B cell (primary cell): ENCODE measurements around the gene PSD. TPM values are rescaled to one million over a fixed set of nuclear protein-coding genes. Genes with fewer than 3 reads are reported as not detected.

ENCODE experiments used
- ATAC-seq: fragments of 200-7000 bp; cut with Tn5 transposase; one replicate; pipeline ENCODE4 v1.10.0; 2021; ENCODE audit warnings: low read depth, mild to moderate bottlenecking, moderate number of reproducible peaks, moderate library complexity
- CTCF ChIA-PET: fragments of 350-600 bp; sonication (Branson Sonifier 250); formaldehyde crosslinking; loops from one replicate; lab custom pipeline; 2021; ENCODE audit warnings: antibody characterized with exemption, inconsistent platforms; lab: Charles Lee
- POLR2A ChIA-PET: fragments of 350-600 bp; sonication (Branson Sonifier 250); formaldehyde crosslinking; loops from one replicate; lab custom pipeline; 2021; ENCODE audit warnings: antibody characterized with exemption; lab: Charles Lee
- DNase-seq: peaks from one replicate; pipeline ENCODE4 v3.0.0; 2013
- H2AFZ ChIP-seq: 2 replicates; pipeline ENCODE4 v1.6.1; 2012; ENCODE audit warnings: mild to moderate bottlenecking, low read depth, low read length; ENCODE audit not compliant: insufficient read depth, poor library complexity, severe bottlenecking
- H3K27ac ChIP-seq, 2 donors: 1 replicate in 1 of 2; 2 replicates in 1 of 2; pipeline ENCODE4 v1.5.1; 2012 to 2013; ENCODE audit warnings: low read length in 2 of 2, mild to moderate bottlenecking in 2 of 2, moderate library complexity in 1 of 2
- H3K27me3 ChIP-seq, 4 experiments: fragments of 200-600 bp in 1 of 4; sonication (generic) in 1 of 4; replicated peaks in 1 of 4; 1 replicate in 2 of 4; 2 replicates in 2 of 4; pipeline versions ENCODE4 v1.6.1 to v1.7.0; 2013 to 2016; ENCODE audit warnings: low read length in 3 of 4, mild to moderate bottlenecking in 2 of 4, mixed read lengths in 1 of 4, moderate library complexity in 1 of 4; ENCODE audit not compliant: insufficient read depth in 4 of 4, control insufficient read depth in 3 of 4; ENCODE audit errors: control extremely low read depth in 1 of 4
- H3K36me3 ChIP-seq, 2 experiments: replicated peaks in 1 of 2; 1 replicate in 1 of 2; 2 replicates in 1 of 2; pipeline versions ENCODE4 v1.6.1 to v1.7.1; 2013; ENCODE audit warnings: low read length in 1 of 2; ENCODE audit not compliant: insufficient read depth in 2 of 2, control insufficient read depth in 1 of 2; ENCODE audit errors: control extremely low read depth in 1 of 2, extremely low read depth in 1 of 2
- H3K4me1 ChIP-seq, 2 donors: fragments of 200-600 bp in 1 of 2; sonication (generic) in 1 of 2; 1 replicate in 1 of 2; 2 replicates in 1 of 2; pipeline versions ENCODE4 v1.5.1 to v1.6.1; 2013 to 2017; ENCODE audit warnings: low read length in 2 of 2; ENCODE audit not compliant: control insufficient read depth in 2 of 2, insufficient read depth in 2 of 2
- H3K4me2 ChIP-seq: replicated peaks from 2 replicates; pipeline ENCODE3; 2012; ENCODE audit warnings: mild to moderate bottlenecking, low read depth, low read length; ENCODE audit not compliant: poor library complexity, severe bottlenecking
- H3K4me3 ChIP-seq, 5 experiments: fragments of 200-600 bp in 1 of 5; sonication (generic) in 1 of 5; 1 replicate in 3 of 5; 2 replicates in 2 of 5; pipeline versions ENCODE4 v1.5.1 to v1.7.0; 2011 to 2016; ENCODE audit warnings: low read length in 4 of 5, mild to moderate bottlenecking in 4 of 5, low read depth in 2 of 5, control low read depth in 1 of 5, moderate library complexity in 1 of 5; ENCODE audit not compliant: insufficient read depth in 1 of 5; ENCODE audit errors: control extremely low read depth in 1 of 5, extremely low read depth in 1 of 5
- H3K79me2 ChIP-seq: fragments of 200-600 bp; sonication (generic); one replicate; pipeline ENCODE4 v1.6.0; 2016; ENCODE audit warnings: low read length; ENCODE audit not compliant: control insufficient read depth, insufficient read depth
- H3K9ac ChIP-seq: fragments of 200-600 bp; sonication (generic); 2 replicates; pipeline ENCODE4 v1.6.1; 2017; ENCODE audit warnings: mild to moderate bottlenecking, low read length, moderate library complexity
- H3K9me3 ChIP-seq, 3 donors: one replicate each; pipeline versions ENCODE4 v1.6.1 to v1.7.1; 2013; ENCODE audit warnings: low read length in 2 of 3; ENCODE audit not compliant: control insufficient read depth in 2 of 3, insufficient read depth in 1 of 3; ENCODE audit errors: control extremely low read depth in 1 of 3
- H4K20me1 ChIP-seq: 2 replicates; pipeline ENCODE4 v1.6.0; 2012; ENCODE audit warnings: mild to moderate bottlenecking, low read length; ENCODE audit not compliant: insufficient read depth, control insufficient read depth, poor library complexity, severe bottlenecking
- H3K27ac Mint-ChIP-seq: one replicate; pipeline ENCODE4 v1.8.0; 2021; ENCODE audit warnings: mixed read lengths
- H3K27me3 Mint-ChIP-seq: one replicate; pipeline ENCODE4 v1.8.0; 2021; ENCODE audit warnings: mixed read lengths
- H3K4me1 Mint-ChIP-seq: one replicate; pipeline ENCODE4 v1.8.0; 2021; ENCODE audit warnings: mixed read lengths
- H3K4me3 Mint-ChIP-seq: one replicate; pipeline ENCODE4 v1.8.0; 2021; ENCODE audit warnings: mixed read lengths
- H3K9me3 Mint-ChIP-seq: one replicate; pipeline ENCODE4 v1.8.0; 2022; ENCODE audit warnings: mixed read lengths; ENCODE audit not compliant: insufficient read depth
- CTCF ChIP-seq: fragments of 200-600 bp; IDR thresholded peaks from one replicate; pipeline ENCODE4 v1.8.0; 2022; ENCODE audit warnings: antibody characterized with exemption, mild to moderate bottlenecking
- EZH2 ChIP-seq: IDR thresholded peaks from 2 replicates; pipeline ENCODE4 v1.6.1; 2012; ENCODE audit warnings: borderline replicate concordance, low read depth, mild to moderate bottlenecking, moderate library complexity, low read length; ENCODE audit not compliant: insufficient read depth, poor library complexity, severe bottlenecking
- WGBS: methylation state at CpG from one replicate; pipeline ENCODE4 v1.1.5; 2013; ENCODE audit warnings: missing lambda C conversion rate; ENCODE audit not compliant: insufficient coverage; 5-methylcytosine and 5-hydroxymethylcytosine counted together
- intact Hi-C: fragments of 100-400 bp; cut with micrococcal nuclease; formaldehyde crosslinking; loops from one replicate; pipeline ENCODE4 v1.10.0; 2022
- polyA plus RNA-seq: library from polyadenylated mRNA; depleted of rRNA; stranded (reverse); fragments of >200 nt; gene quantifications from 2 replicates; pipeline ENCODE4 v1.2.3, GENCODE V29; 2012
- total RNA-seq, 2 donors: library from RNA; stranded (reverse); fragments of 120-200 nt in 1 of 2; gene quantifications; 1 replicate in 1 of 2; 2 replicates in 1 of 2; pipeline versions ENCODE4 v1.2.3 to v1.2.4, GENCODE V29; 2013 to 2022

Gene PSD
- total and polyA plus RNA-seq, 2 donors (not counting 1 experiment from before 2014, with no cell fraction given): 0.52 to 0.81 TPM

GRCh38 chr10:102424916-102425315 lies 6.3 kb upstream of the PSD start:
- Histone ChIP-seq H3K79me2 (no peaks in the 10 kb centered on the region), H3K9me3 (no peaks in the 10 kb centered on the region), H3K27ac (no peak overlapping the region), H3K9ac (no peak overlapping the region), H2AFZ (no peak overlapping the region), H3K27me3 (no peaks in the 10 kb centered on the region), H4K20me1 (peaks cover 14% of the 10 kb centered on the region), H3K4me3 (no peak overlapping the region), H3K4me2 (no peak overlapping the region), H3K4me1 (peaks cover 20 to 23% of the 10 kb centered on the region in 2 donors), H3K36me3 (peaks cover 0 to 14% of the 10 kb centered on the region in 2 experiments)
- ATAC-seq (no peak), DNase-seq (no peak)
- no peaks in the 10 kb centered on the region for H3K27me3 Mint-ChIP-seq
- intact Hi-C loops: loop anchor here (5.0 kb wide), 1 partner anchor 293 kb away; the partner anchor contains the start of gene PPRC1
- peaks cover 24% of the 10 kb centered on the region for H3K4me1 Mint-ChIP-seq
- no peak overlapping the region for H3K27ac Mint-ChIP-seq
- CTCF ChIA-PET: interaction anchor here (0.9 to 6.1 kb wide), 3 partner anchors 22 to 195 kb away, joined by 3 to 108 read pairs (median 9); partner anchors contain the start of gene NFKB2
- POLR2A ChIA-PET: interaction anchor here (0.7 kb wide), 1 partner anchor 224 kb away, joined by 6 read pairs; no protein-coding TSS in a partner anchor
- TF ChIP-seq EZH2 (no peak), CTCF (no peak)
- no peaks in the 10 kb centered on the region for H3K9me3 Mint-ChIP-seq
- no peak overlapping the region for H3K4me3 Mint-ChIP-seq
- WGBS: 96% methylated on average over 5 of the region's 6 CpGs

- Histone ChIP-seq H3K4me1 (peaks cover 28 to 31% of the 10 kb centered on the region in 2 donors), H3K79me2 (no peaks in the 10 kb centered on the region), H4K20me1 (peaks cover 17% of the 10 kb centered on the region), H3K9ac (no peak overlapping the region), H3K9me3 (peaks cover 0 to 5% (median 0%) of the 10 kb centered on the region in 3 donors), H3K27me3 (peaks cover 0 to 3% (median 1%) of the 10 kb centered on the region in 4 experiments), H3K4me2 (no peak overlapping the region), H3K36me3 (peaks cover 0 to 14% of the 10 kb centered on the region in 2 experiments), H3K4me3 (no peak overlapping the region), H3K27ac (no peak overlapping the region), H2AFZ (no peak overlapping the region)
- 88% methylated on average over 8 of the region's 9 CpGs for WGBS
- Mint-ChIP-seq H3K9me3 (no peaks in the 10 kb centered on the region), H3K4me3 (no peak overlapping the region), H3K27me3 (no peaks in the 10 kb centered on the region), H3K27ac (no peak overlapping the region), H3K4me1 (peaks cover 32% of the 10 kb centered on the region)
- intact Hi-C loops: loop anchor here (5.0 kb wide), 1 partner anchor 292 kb away; the partner anchor contains the start of gene PPRC1
- no peak for TF ChIP-seq EZH2
- no peak for TF ChIP-seq CTCF
- ATAC-seq: no peak
- POLR2A ChIA-PET: interaction anchor here (5.2 kb wide), 1 partner anchor 8 kb away, joined by 32 read pairs; the partner anchor contains the start of gene CUEDC2
- CTCF ChIA-PET: interaction anchor here (0.9 to 6.1 kb wide), 6 partner anchors 21 to 272 kb away, joined by 3 to 108 read pairs (median 8); partner anchors contain the start of genes NFKB2 and NOLC1
- no peak for DNase-seq
Measured at GRCh38 chr10:102424145-102424544, 5.6 kb upstream of the PSD start.
